Right cardiac atrium (tissue), 5 donors: ENCODE results near the gene RIMS1. TPM values are rescaled to one million over a fixed set of nuclear protein-coding genes. Genes with fewer than 3 reads are reported as not detected.

Experiments used
- ATAC-seq, 2 donors: fragments of 200-7000 bp; cut with Tn5 transposase; one replicate each; pipeline versions ENCODE4 v1.8.0 to v1.9.1; 2020; ENCODE audit warnings: moderate library complexity in 2 of 2, mild to moderate bottlenecking in 1 of 2
- DNase-seq, 3 donors: peaks; one replicate each; pipeline ENCODE4 v3.0.0-alpha.2; 2020
- H3K27ac ChIP-seq: one replicate; pipeline ENCODE4 v1.5.1; 2013; ENCODE audit warnings: mild to moderate bottlenecking, low read length, control low read depth, moderate library complexity
- H3K27me3 ChIP-seq: one replicate; pipeline ENCODE4 v1.6.1; 2013; ENCODE audit not compliant: control insufficient read depth, insufficient read depth
- H3K4me1 ChIP-seq: one replicate; pipeline ENCODE4 v1.6.1; 2013; ENCODE audit warnings: low read length; ENCODE audit not compliant: control insufficient read depth, insufficient read depth
- H3K4me3 ChIP-seq: one replicate; pipeline ENCODE4 v1.5.1; 2013; ENCODE audit warnings: low read length, control low read depth
- H3K9me3 ChIP-seq: one replicate; pipeline ENCODE4 v1.6.1; 2013; ENCODE audit warnings: low read length; ENCODE audit not compliant: control insufficient read depth
- WGBS: extraction: QIAGEN DNeasy Blood & Tissue Kit; methylation state at CpG from one replicate; pipeline ENCODE4 v1.1.7; 2013; 5-methylcytosine and 5-hydroxymethylcytosine counted together
- intact Hi-C, 4 donors: fragments of 100-400 bp; cut with DNase I; formaldehyde crosslinking; loops; one replicate each; pipeline versions ENCODE4 v1.11.0 to v1.14.0; 2022 to 2023
- polyA plus RNA-seq: library from polyadenylated mRNA; stranded (reverse); fragments of 200-250 nt; gene quantifications from one replicate; pipeline ENCODE4 v1.2.3, GENCODE V29; 2013
- total RNA-seq, 4 donors: library from RNA; stranded (reverse); fragmentation: NEBNext Ultra II Directional; extraction: Animal tissue kit (Norgen Biotek cat#: 25700); gene quantifications; one replicate each; pipeline ENCODE4 v1.2.1, GENCODE V29; 2021
- donor health status: healthy with polysubstance abuse.
- donor health status: DM: no; HTN: yes; CAD: no.
- donor health status: DM: no; HTN: no; CAD: no.
- donor health status: DM: no; HTN: yes; CAD: no; lungs with severe emphysema.
- donor health status: DM: yes; HTN: yes; CAD: no.

RIMS1 gene
- total and polyA plus RNA-seq, 5 donors: 0.02 to 0.36 (median 0.21) TPM

- intact Hi-C loops: no loop called here
- 62% methylated on average over 8 of the region's 8 CpGs for WGBS
Observed at GRCh38 chr6:72386324-72386723, 500.0 kb downstream of the RIMS1 start.

DNA sequence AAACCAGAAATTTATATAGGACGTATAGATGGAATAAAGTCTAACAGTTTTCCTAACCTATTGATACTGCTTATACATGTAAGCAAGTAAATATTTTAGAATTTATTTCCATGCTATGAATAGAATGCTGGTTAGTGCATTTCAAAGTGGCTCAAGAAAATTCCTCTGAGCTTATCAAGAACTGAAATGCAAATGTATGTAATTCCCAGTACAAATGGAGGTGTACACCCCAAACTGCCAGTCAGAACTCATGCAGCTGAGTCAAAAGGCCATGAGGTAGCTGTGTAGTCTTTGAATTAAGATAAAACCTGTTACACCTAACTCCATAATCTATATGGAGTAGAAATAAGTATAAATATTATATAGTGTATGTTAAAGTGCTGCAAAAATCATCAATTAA, 503.3 kb downstream of the RIMS1 start:
- DNase-seq (no peak), ATAC-seq (no peak)
- no peaks in the 10 kb centered on the region for H3K27me3 ChIP-seq
- 94% methylated on average over 1 of the region's 1 CpG for WGBS
- intact Hi-C loops: no loop called here
- no peak overlapping the region for H3K27ac ChIP-seq
- H3K9me3 ChIP-seq: no peaks in the 10 kb centered on the region
- H3K4me3 ChIP-seq: no peak overlapping the region
- H3K4me1 ChIP-seq: no peaks in the 10 kb centered on the region

More at GRCh38 chr6:72386324-72386723, 500.0 kb downstream of the RIMS1 start:
- Histone ChIP-seq H3K9me3 (no peaks in the 10 kb centered on the region), H3K27me3 (no peaks in the 10 kb centered on the region), H3K27ac (no peak overlapping the region), H3K4me1 (no peaks in the 10 kb centered on the region), H3K4me3 (no peak overlapping the region)
- no peak for DNase-seq
- no peak for ATAC-seq

GRCh38 chr6:72390548-72390947, 504.2 kb downstream of the RIMS1 start:
- no peaks in the 10 kb centered on the region for H3K9me3 ChIP-seq
- H3K4me1 ChIP-seq: no peaks in the 10 kb centered on the region
- no peak overlapping the region for H3K4me3 ChIP-seq
- H3K27ac ChIP-seq: no peak overlapping the region
- intact Hi-C loops: no loop called here
- ATAC-seq (no peak), DNase-seq (no peak)
- no peaks in the 10 kb centered on the region for H3K27me3 ChIP-seq
- WGBS: 30% methylated on average over 4 of the region's 4 CpGs

- intact Hi-C loops: no loop called here
- no peaks in the 10 kb centered on the region for H3K4me1 ChIP-seq
Observed at GRCh38 chr6:72401865-72402264, 515.5 kb downstream of the RIMS1 start.

GRCh38 chr6:72403413-72403812, 517.1 kb downstream of the RIMS1 start:
- H3K27ac ChIP-seq: no peak overlapping the region
- ATAC-seq (no peak), DNase-seq (no peak)
- H3K27me3 ChIP-seq: no peaks in the 10 kb centered on the region
- intact Hi-C loops: no loop called here
- 79% methylated on average over 2 of the region's 2 CpGs for WGBS
- H3K4me1 ChIP-seq: no peaks in the 10 kb centered on the region
- H3K9me3 ChIP-seq: no peaks in the 10 kb centered on the region
- H3K4me3 ChIP-seq: no peak overlapping the region

More at GRCh38 chr6:72401865-72402264, 515.5 kb downstream of the RIMS1 start:
- Histone ChIP-seq H3K27ac (no peak overlapping the region), H3K9me3 (no peaks in the 10 kb centered on the region), H3K27me3 (no peaks in the 10 kb centered on the region), H3K4me3 (no peak overlapping the region)
- DNase-seq (no peak), ATAC-seq (no peak)

- DNase-seq: no peak
- Histone ChIP-seq H3K27ac (no peak overlapping the region), H3K4me3 (no peak overlapping the region), H3K9me3 (no peaks in the 10 kb centered on the region), H3K4me1 (no peaks in the 10 kb centered on the region), H3K27me3 (no peaks in the 10 kb centered on the region)
- intact Hi-C loops: no loop called here
- no peak for ATAC-seq
- WGBS: 53% methylated on average over 2 of the region's 2 CpGs
Observed at GRCh38 chr6:72406517-72406916, 520.2 kb downstream of the RIMS1 start.

DNA sequence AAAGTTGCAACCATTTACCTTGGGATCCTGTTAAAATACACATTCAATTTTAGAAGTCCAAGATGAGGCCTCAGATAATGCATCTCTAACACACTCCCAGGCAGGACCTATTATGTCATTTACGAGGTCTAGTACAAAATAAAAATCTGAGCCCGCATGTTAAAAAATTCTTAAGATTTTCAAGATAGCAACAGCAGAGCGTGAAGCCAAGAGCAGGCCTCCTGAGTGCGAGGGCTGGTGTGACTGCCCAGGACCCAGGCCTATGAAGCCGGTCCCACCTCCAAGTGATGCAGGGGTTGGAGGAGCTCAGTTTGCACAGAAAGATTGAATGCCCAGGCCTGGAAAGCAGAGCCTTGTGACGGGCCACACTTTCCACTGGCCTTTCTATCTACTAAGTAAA, 524.4 kb downstream of the RIMS1 start:
- Histone ChIP-seq H3K27me3 (no peaks in the 10 kb centered on the region), H3K4me1 (no peaks in the 10 kb centered on the region), H3K9me3 (no peaks in the 10 kb centered on the region), H3K27ac (no peak overlapping the region), H3K4me3 (no peak overlapping the region)
- ATAC-seq: no peak
- 77% methylated on average over 6 of the region's 6 CpGs for WGBS
- no peak for DNase-seq
- intact Hi-C loops: loop anchor here in 1 of 4 donors (5.0 to 10.0 kb wide), 2 partner anchors 772 to 914 kb away; no protein-coding TSS in a partner anchor

DNA sequence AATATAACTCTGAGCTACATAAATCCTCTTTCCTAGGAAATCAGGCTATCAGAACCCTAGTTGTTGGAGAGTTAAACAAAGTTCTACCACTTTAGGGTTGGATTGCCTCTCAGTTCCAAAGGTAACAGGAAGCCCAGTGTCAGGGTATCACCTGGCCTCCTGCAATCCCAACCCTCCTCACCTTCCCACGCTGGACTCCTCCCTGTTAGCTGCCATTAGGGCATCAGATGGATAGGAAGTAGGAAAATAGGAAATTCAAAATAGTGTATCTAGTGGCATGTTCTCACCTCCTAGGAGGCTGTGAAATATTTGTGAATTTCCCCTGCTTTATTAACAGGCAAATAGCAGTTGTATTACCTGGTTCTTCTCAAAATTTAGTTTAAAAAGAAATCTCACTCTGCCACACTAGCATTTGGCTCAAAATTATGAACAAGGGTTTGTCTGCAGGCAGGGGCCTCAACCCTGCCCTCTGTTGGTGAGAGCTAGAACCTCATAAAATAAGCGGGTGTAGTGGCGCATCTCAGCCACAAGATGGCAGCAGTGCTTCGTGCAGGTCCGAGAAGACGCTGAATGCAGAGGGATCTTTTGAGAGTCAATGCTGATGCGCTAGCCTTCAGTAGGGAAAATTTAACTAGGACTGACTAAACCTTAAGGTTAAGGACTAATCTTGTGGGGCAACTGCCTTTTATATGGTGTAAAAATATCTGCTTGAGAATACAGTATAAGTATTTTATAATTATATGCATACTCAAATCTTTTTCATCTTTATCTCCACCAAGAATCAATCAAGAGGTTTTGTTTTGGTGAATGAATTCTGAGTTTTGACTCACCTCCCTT, 525.7 kb downstream of the RIMS1 start:
- intact Hi-C loops: loop anchor here in 2 of 4 donors (2.0 to 10.0 kb wide), 3 partner anchors 769 to 913 kb away; no protein-coding TSS in a partner anchor
- peak; percentile 46 to 83 (median 71) for DNase-seq
- Histone ChIP-seq H3K27me3 (no peaks in the 10 kb centered on the region), H3K27ac (no peak overlapping the region), H3K4me1 (no peaks in the 10 kb centered on the region), H3K4me3 (no peak overlapping the region), H3K9me3 (no peaks in the 10 kb centered on the region)
- peak; percentile 68 to 81 for ATAC-seq
- 6% methylated on average over 7 of the region's 7 CpGs for WGBS

GRCh38 chr6:72412709-72413044, 526.3 kb downstream of the RIMS1 start:
- WGBS: 80% methylated on average over 7 of the region's 7 CpGs
- intact Hi-C loops: loop anchor here in 2 of 4 donors (2.0 to 10.0 kb wide), 3 partner anchors 768 to 912 kb away; no protein-coding TSS in a partner anchor
- no peak for ATAC-seq

DNA sequence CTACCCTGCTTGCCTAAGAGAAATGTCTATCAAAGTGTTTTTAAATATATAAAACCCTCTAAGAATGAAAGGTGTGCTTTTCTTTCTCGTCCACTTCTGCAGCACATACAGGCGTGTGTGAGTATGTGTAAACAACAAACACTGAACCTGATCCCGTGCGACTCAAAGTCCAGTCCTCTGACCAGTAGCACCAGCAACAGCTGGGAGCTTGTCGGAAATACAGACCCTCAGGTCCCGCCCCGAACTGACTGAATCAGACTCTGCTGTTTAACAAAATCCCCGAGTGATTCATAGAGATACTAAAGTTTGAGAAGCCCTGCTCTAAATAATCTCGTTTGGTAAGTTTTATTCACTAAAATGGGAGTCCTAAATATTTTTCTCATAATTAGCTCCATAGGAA, 527.5 kb downstream of the RIMS1 start:
- H3K27me3 ChIP-seq: no peaks in the 10 kb centered on the region
- H3K27ac ChIP-seq: no peak overlapping the region
- intact Hi-C loops: loop anchor here in 2 of 4 donors (2.0 to 10.0 kb wide), 3 partner anchors 767 to 911 kb away; no protein-coding TSS in a partner anchor
- DNase-seq (no peak), ATAC-seq (no peak)
- WGBS: 69% methylated on average over 9 of the region's 9 CpGs
- H3K9me3 ChIP-seq: no peaks in the 10 kb centered on the region
- H3K4me3 ChIP-seq: no peak overlapping the region
- H3K4me1 ChIP-seq: no peaks in the 10 kb centered on the region

More at GRCh38 chr6:72412709-72413044, 526.3 kb downstream of the RIMS1 start:
- no peak for DNase-seq
- no peak overlapping the region for H3K27ac ChIP-seq
- no peaks in the 10 kb centered on the region for H3K4me1 ChIP-seq
- no peaks in the 10 kb centered on the region for H3K27me3 ChIP-seq
- no peak overlapping the region for H3K4me3 ChIP-seq
- H3K9me3 ChIP-seq: no peaks in the 10 kb centered on the region

GRCh38 chr6:72414657-72415056, 528.3 kb downstream of the RIMS1 start:
- Histone ChIP-seq H3K9me3 (no peaks in the 10 kb centered on the region), H3K27ac (no peak overlapping the region), H3K27me3 (no peaks in the 10 kb centered on the region), H3K4me1 (no peaks in the 10 kb centered on the region), H3K4me3 (no peak overlapping the region)
- intact Hi-C loops: loop anchor here in 1 of 4 donors (5.0 to 10.0 kb wide), 2 partner anchors 768 to 910 kb away; no protein-coding TSS in a partner anchor
- ATAC-seq: no peak
- 79% methylated on average over 4 of the region's 4 CpGs for WGBS
- no peak for DNase-seq
